Measurements from ENCODE around the gene LARP4.
"Not testable (repeated sequence)": the region's sequence is repeated elsewhere in the genome, so short reads cannot be mapped to it uniquely, and the experiment has no call there.

Gene LARP4

GRCh38 chr12:50419112-50419909, 18.6 kb downstream of the LARP4 start:
- TF ChIP-seq, protein P1, sequence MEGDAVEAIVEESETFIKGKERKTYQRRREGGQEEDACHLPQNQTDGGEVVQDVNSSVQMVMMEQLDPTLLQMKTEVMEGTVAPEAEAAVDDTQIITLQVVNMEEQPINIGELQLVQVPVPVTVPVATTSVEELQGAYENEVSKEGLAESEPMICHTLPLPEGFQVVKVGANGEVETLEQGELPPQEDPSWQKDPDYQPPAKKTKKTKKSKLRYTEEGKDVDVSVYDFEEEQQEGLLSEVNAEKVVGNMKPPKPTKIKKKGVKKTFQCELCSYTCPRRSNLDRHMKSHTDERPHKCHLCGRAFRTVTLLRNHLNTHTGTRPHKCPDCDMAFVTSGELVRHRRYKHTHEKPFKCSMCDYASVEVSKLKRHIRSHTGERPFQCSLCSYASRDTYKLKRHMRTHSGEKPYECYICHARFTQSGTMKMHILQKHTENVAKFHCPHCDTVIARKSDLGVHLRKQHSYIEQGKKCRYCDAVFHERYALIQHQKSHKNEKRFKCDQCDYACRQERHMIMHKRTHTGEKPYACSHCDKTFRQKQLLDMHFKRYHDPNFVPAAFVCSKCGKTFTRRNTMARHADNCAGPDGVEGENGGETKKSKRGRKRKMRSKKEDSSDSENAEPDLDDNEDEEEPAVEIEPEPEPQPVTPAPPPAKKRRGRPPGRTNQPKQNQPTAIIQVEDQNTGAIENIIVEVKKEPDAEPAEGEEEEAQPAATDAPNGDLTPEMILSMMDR (IDR thresholded peaks at IDR 0.05; ENCODE audit: insufficient read depth, low read depth, low read length, missing control alignments), result no peak
- DNase-seq (ENCODE audit: low read depth), result no peak

GRCh38 chr12:50422855-50423254, 22.2 kb downstream of the LARP4 start:
- not testable (repeated sequence) for DNase-seq (ENCODE audit: low read depth); H3K4me3 ChIP-seq (ENCODE audit: low read depth, low read length)

More at GRCh38 chr12:50419112-50419909, 18.6 kb downstream of the LARP4 start:
- no peak overlapping the region for H3K4me3 ChIP-seq (ENCODE audit: low read depth, low read length)

GRCh38 chr12:50423342-50423741, 22.7 kb downstream of the LARP4 start:
- not testable (repeated sequence) for H3K4me3 ChIP-seq (ENCODE audit: low read depth, low read length); DNase-seq (ENCODE audit: low read depth)

DNA sequence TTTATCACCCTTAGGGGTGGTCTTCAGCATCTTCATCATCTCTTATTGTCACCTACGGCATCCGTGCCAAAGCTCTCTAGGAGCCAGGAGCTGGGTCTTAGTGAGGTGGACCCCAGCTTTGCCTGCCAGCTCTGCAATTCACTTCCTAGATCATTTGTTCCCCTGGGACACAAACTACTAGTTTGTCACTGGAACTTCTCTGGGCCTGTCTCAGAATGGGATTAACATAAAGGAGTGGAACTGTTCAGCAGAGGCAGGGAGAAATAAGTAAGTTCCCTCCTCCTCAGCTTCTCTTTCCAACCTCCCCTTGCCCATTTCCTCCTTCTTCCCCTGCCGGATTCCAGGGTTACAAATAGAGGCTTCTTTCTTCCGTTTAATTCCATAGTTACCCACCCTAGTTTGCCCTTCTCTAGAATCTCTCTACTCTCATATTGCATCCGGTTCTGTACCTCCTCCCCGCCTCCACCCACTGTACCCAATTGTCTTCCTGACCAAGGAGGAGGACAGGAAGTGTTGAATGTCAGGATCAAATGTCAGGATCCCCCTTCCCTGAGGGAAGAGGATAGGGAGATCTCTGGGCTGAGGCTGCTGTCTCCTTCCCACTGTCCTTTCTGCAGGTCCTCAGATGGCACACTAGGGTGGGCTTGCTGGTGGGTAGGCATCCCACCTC, 25.0 kb downstream of the LARP4 start:
- no peak for DNase-seq (ENCODE audit: low read depth)
- H3K4me3 ChIP-seq (ENCODE audit: low read depth, low read length), result no peak overlapping the region
- TF ChIP-seq, protein P1 (IDR thresholded peaks at IDR 0.05; ENCODE audit: insufficient read depth, low read depth, low read length, missing control alignments), result no peak

GRCh38 chr12:50431656-50432055, 31.0 kb downstream of the LARP4 start:
- DNase-seq (ENCODE audit: low read depth); H3K4me3 ChIP-seq (ENCODE audit: low read depth, low read length): not testable (repeated sequence)

GRCh38 chr12:50440288-50440687, 39.6 kb downstream of the LARP4 start:
- DNase-seq (ENCODE audit: low read depth), result peak; percentile 17

GRCh38 chr12:50441763-50442162, 41.1 kb downstream of the LARP4 start:
- no peak for DNase-seq (ENCODE audit: low read depth)
- TF ChIP-seq, protein P1 (IDR thresholded peaks at IDR 0.05; ENCODE audit: insufficient read depth, low read depth, low read length, missing control alignments), result no peak
- no peak overlapping the region for H3K4me3 ChIP-seq (ENCODE audit: low read depth, low read length)

More at GRCh38 chr12:50440288-50440687, 39.6 kb downstream of the LARP4 start:
- no peak overlapping the region for H3K4me3 ChIP-seq (ENCODE audit: low read depth, low read length)
- TF ChIP-seq, protein P1 (IDR thresholded peaks at IDR 0.05; ENCODE audit: insufficient read depth, low read depth, low read length, missing control alignments), result no peak

DNA sequence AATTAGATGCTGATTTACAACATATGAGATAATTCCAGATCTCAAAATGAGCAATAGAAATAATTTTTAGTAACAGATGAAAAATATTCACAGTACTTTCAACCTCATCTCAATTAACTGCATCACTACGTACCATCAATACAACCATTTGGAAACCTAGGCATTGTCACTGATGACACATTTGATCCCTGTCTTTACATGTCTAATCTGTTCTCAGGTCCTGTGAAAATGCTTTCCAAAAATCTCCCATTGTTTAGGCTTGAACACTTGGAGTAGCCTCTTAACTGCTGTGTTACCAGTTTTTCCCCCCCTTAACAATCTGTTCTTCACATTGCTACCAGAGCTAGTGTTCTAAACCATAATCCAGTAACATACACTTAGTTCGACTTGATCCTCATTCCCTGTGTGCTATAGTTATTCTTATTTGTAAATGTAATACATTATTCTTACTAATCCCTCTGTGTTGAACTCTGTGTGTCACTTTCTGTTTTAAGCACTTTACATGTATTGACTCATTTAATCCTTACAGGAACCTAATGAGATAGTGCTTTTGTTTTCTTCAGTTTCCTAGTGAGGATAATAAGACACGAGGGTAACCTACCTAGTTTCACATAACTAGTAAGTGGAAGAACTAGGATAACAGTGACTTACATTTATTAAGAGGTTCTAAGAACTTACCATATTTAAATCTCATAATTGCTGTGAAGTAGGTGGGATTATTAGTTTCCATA, 41.7 kb downstream of the LARP4 start:
- no peak overlapping the region for H3K4me3 ChIP-seq (ENCODE audit: low read depth, low read length)
- DNase-seq (ENCODE audit: low read depth), result peak; percentile 23
- TF ChIP-seq, protein P1 (IDR thresholded peaks at IDR 0.05; ENCODE audit: insufficient read depth, low read depth, low read length, missing control alignments), result no peak

DNA sequence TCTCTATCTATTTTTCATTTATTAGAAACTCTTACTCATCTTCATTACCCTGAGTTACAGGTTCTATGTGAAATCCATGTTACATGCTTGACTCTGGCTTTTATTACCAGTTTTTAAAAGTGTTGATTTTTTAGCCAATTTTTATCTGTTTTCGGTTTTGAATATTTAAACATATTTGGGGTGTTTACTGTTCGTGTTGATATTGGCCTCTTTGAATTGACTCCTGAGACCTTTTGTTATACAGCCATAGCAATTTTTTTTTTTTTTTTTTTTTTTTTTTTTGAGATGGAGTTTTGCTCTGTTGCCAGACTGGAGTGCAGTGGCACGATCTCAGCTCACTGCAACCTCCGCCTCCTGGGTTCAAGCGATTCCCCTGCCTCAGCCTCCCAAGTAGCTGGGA, 49.0 kb downstream of the LARP4 start:
- not testable (repeated sequence) for DNase-seq (ENCODE audit: low read depth); H3K4me3 ChIP-seq (ENCODE audit: low read depth, low read length)
